K562 (cell line): ENCODE results near the gene ERGIC1. TPM values are rescaled to one million over a fixed set of nuclear protein-coding genes. Genes with fewer than 3 reads are reported as not detected.
A peak's percentile ranks its signal among the peaks of the same experiment; 100 is the strongest.

Experiments used
- CHCHD3 ChIP-seq: fragments of 250-450 bp; sonication (Bioruptor Pico); IDR thresholded peaks from 2 replicates; pipeline ENCODE4 v2.1.2; 2022; ENCODE audit warnings: mild to moderate bottlenecking
- CREB1 ChIP-seq, 2 experiments: sonication (generic) in 1 of 2; formaldehyde crosslinking in 1 of 2; IDR thresholded peaks; 2 replicates each; pipeline versions ENCODE4 v1.6.1 to v1.8.0; 2012 to 2022; ENCODE audit warnings: inconsistent platforms in 1 of 2, mild to moderate bottlenecking in 1 of 2, missing genetic modification reagents in 1 of 2, moderate library complexity in 1 of 2
- CREM ChIP-seq: IDR thresholded peaks from 2 replicates; pipeline ENCODE4 v1.6.1; 2014; ENCODE audit warnings: antibody characterized with exemption, low read depth
- DACH1 ChIP-seq: fragments of 450-650 bp; IDR thresholded peaks from 2 replicates; pipeline ENCODE4 v1.6.1; 2018; ENCODE audit not compliant: partially characterized antibody
- GATA2 ChIP-seq: sonication (generic); formaldehyde crosslinking; IDR thresholded peaks from 2 replicates; pipeline ENCODE4 v1.4.0; 2020; ENCODE audit warnings: mild to moderate bottlenecking, missing genetic modification reagents
- GATAD2A ChIP-seq: fragments of 450-650 bp; IDR thresholded peaks from 2 replicates; pipeline ENCODE4 v1.6.1; 2017
- PHB2 ChIP-seq: fragments of 450-650 bp; IDR thresholded peaks from 2 replicates; pipeline ENCODE4 v1.6.1; 2017; ENCODE audit warnings: low read depth
- POLR2AphosphoS5 ChIP-seq: IDR thresholded peaks from 2 replicates; pipeline ENCODE4 v1.6.1; 2011; ENCODE audit warnings: mild to moderate bottlenecking, low read depth, low read length, moderate library complexity; ENCODE audit not compliant: control insufficient read depth, insufficient read depth
- POU5F1 ChIP-seq: fragments of 150-350 bp; IDR thresholded peaks from 2 replicates; pipeline ENCODE4 v1.6.1; 2014; ENCODE audit warnings: borderline replicate concordance, low read length, low read depth, mild to moderate bottlenecking; ENCODE audit not compliant: partially characterized antibody
- SMAD2 ChIP-seq: fragments of 150-350 bp; IDR thresholded peaks from 2 replicates; pipeline ENCODE4 v1.6.1; 2014; ENCODE audit warnings: low read depth, mild to moderate bottlenecking, low read length
- TEAD4 ChIP-seq, 2 experiments: sonication (generic) in 1 of 2; formaldehyde crosslinking in 1 of 2; IDR thresholded peaks; 2 replicates each; pipeline versions ENCODE4 v1.6.1 to v1.8.0; 2012 to 2022; ENCODE audit warnings: borderline replicate concordance in 1 of 2, inconsistent platforms in 1 of 2, low read length in 1 of 2, mild to moderate bottlenecking in 1 of 2, missing genetic modification reagents in 1 of 2
- XRCC3 ChIP-seq: fragments of 450-650 bp; IDR thresholded peaks from 2 replicates; pipeline ENCODE4 v1.6.1; 2017; ENCODE audit warnings: mild to moderate bottlenecking, moderate library complexity
- polyA plus RNA-seq, 8 experiments: library from polyadenylated mRNA; depleted of rRNA in 4 of 8; stranded (reverse) in 5 of 8; unstranded in 3 of 8; fragments of >200 nt; fragmentation: Nextera tagmentation in 2 of 8; fragmentation: Illumina TruSeq in 1 of 8; extraction: Ambion mirVana in 2 of 8; extraction: Trizol in 1 of 8; gene quantifications; 2 replicates each; pipeline versions ENCODE4 v1.2.1 to v1.2.3, GENCODE V29; 2011 to 2014; ENCODE audit warnings: inconsistent platforms in 1 of 8, missing spikeins in 1 of 8
- total RNA-seq, 7 experiments: library from RNA; depleted of rRNA in 6 of 7; stranded (reverse); fragments of >200 nt in 6 of 7; fragmentation: Illumina TruSeq in 2 of 7; extraction: Trizol in 2 of 7; gene quantifications; 2 replicates each; pipeline versions ENCODE4 v1.2.1 to v1.2.3, GENCODE V29; 2011 to 2021; ENCODE audit warnings: low replicate concordance in 1 of 7
- TF ChIP-seq, protein P1 (sequence below): fragments of 250-450 bp; sonication (Bioruptor Pico); IDR thresholded peaks from 2 replicates; pipeline ENCODE4 v1.4.0; 2020
- TF ChIP-seq, protein P2 (sequence below), 2 experiments: fragments of 450-650 bp; conservative IDR thresholded peaks; 2 replicates each; pipeline ENCODE4 v1.6.1; 2017; ENCODE audit warnings: mild to moderate bottlenecking in 2 of 2, moderate library complexity in 2 of 2

Gene ERGIC1
- total and polyA plus RNA-seq, 9 of the 15 experiments (the other 6 are each of a cell fraction or from before 2014, with no cell fraction given), result 5.5 to 68.4 (median 36.4) TPM

DNA sequence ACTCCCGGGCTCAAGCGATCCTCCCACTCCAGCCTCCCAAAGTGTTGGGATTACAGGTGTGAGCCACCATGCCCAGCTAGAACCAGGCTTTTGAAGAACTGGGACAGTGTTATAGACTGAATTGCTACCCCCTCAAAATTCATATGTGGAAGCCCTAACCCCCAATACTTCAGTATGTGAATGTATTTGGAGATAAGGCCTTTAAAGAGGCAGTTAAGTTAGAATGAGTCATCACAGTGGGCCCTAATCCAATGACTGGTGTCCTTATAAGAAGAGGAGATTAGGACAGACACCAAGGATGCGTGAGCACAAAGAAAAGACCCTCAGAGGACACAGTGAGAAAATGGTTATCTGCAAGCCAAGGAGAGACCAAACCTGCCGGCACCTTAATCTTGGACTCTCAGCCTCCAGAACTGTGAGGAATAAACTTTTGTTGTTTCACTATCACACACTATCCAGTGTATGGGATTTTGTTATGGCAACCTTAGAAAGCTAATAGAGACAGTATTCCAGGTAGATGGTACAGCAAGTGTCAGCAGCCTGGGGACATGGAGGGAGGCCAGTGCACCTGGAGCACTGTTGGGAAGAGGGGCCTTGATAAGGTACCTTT lies 31.4 kb upstream of the ERGIC1 start (continued):
- TF ChIP-seq, protein P1, sequence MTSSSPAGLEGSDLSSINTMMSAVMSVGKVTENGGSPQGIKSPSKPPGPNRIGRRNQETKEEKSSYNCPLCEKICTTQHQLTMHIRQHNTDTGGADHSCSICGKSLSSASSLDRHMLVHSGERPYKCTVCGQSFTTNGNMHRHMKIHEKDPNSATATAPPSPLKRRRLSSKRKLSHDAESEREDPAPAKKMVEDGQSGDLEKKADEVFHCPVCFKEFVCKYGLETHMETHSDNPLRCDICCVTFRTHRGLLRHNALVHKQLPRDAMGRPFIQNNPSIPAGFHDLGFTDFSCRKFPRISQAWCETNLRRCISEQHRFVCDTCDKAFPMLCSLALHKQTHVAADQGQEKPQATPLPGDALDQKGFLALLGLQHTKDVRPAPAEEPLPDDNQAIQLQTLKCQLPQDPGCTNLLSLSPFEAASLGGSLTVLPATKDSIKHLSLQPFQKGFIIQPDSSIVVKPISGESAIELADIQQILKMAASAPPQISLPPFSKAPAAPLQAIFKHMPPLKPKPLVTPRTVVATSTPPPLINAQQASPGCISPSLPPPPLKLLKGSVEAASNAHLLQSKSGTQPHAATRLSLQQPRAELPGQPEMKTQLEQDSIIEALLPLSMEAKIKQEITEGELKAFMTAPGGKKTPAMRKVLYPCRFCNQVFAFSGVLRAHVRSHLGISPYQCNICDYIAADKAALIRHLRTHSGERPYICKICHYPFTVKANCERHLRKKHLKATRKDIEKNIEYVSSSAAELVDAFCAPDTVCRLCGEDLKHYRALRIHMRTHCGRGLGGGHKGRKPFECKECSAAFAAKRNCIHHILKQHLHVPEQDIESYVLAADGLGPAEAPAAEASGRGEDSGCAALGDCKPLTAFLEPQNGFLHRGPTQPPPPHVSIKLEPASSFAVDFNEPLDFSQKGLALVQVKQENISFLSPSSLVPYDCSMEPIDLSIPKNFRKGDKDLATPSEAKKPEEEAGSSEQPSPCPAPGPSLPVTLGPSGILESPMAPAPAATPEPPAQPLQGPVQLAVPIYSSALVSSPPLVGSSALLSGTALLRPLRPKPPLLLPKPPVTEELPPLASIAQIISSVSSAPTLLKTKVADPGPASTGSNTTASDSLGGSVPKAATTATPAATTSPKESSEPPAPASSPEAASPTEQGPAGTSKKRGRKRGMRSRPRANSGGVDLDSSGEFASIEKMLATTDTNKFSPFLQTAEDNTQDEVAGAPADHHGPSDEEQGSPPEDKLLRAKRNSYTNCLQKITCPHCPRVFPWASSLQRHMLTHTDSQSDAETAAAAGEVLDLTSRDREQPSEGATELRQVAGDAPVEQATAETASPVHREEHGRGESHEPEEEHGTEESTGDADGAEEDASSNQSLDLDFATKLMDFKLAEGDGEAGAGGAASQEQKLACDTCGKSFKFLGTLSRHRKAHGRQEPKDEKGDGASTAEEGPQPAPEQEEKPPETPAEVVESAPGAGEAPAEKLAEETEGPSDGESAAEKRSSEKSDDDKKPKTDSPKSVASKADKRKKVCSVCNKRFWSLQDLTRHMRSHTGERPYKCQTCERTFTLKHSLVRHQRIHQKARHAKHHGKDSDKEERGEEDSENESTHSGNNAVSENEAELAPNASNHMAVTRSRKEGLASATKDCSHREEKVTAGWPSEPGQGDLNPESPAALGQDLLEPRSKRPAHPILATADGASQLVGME (CRISPR knock-in tag), result no peak
- TF ChIP-seq TEAD4 (IDR thresholded peaks at IDR 0.05; ENCODE audit: low read length) (peak; percentile 86), TEAD4 (CRISPR knock-in tag; IDR thresholded peaks at IDR 0.05; ENCODE audit: borderline replicate concordance) (no peak), GATAD2A (peak; percentile 56; the same call in 1 of the 2 replicates), GATA2 (CRISPR knock-in tag) (peak; percentile 59), XRCC3 (no peak), PHB2 (peak; percentile 44; the same call in 1 of the 2 replicates), POU5F1 (no peak), SMAD2 (no peak), CREM (peak; percentile 68), POLR2AphosphoS5 (peak; percentile 85), DACH1 (peak; percentile 65), CHCHD3 (no peak), CREB1 (IDR thresholded peaks at IDR 0.05) (peak; percentile 39; the same call in 1 of the 2 replicates), CREB1 (CRISPR knock-in tag; IDR thresholded peaks at IDR 0.05) (no peak)
- TF ChIP-seq, protein P2, sequence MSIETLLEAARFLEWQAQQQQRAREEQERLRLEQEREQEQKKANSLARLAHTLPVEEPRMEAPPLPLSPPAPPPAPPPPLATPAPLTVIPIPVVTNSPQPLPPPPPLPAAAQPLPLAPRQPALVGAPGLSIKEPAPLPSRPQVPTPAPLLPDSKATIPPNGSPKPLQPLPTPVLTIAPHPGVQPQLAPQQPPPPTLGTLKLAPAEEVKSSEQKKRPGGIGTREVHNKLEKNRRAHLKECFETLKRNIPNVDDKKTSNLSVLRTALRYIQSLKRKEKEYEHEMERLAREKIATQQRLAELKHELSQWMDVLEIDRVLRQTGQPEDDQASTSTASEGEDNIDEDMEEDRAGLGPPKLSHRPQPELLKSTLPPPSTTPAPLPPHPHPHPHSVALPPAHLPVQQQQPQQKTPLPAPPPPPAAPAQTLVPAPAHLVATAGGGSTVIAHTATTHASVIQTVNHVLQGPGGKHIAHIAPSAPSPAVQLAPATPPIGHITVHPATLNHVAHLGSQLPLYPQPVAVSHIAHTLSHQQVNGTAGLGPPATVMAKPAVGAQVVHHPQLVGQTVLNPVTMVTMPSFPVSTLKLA (conservative IDR thresholded peaks at IDR 0.05), result peak in 1 of 2 experiments; percentile 36; a peak in 2 of 4 replicates
